K562 (cell line): ENCODE data around the gene FAM117A. TPM values are rescaled to one million over a fixed set of nuclear protein-coding genes. Genes with fewer than 3 reads are reported as not detected.
A peak's percentile ranks its signal among the peaks of the same experiment; 100 is the strongest.

Experiments
- CCAR2 ChIP-seq: fragments of 200-400 bp; formaldehyde crosslinking; IDR thresholded peaks from 2 replicates; pipeline ENCODE4 v1.6.1; 2017; ENCODE audit warnings: mild to moderate bottlenecking, low read depth, low read length
- GABPB1 ChIP-seq: sonication (generic); formaldehyde crosslinking; IDR thresholded peaks from 2 replicates; pipeline ENCODE4 v1.8.0; 2022; ENCODE audit warnings: mild to moderate bottlenecking, missing genetic modification reagents
- GATAD2A ChIP-seq: fragments of 450-650 bp; IDR thresholded peaks from 2 replicates; pipeline ENCODE4 v1.6.1; 2017
- GATAD2B ChIP-seq: fragments of 450-650 bp; IDR thresholded peaks from 2 replicates; pipeline ENCODE4 v1.6.1; 2017; ENCODE audit warnings: mild to moderate bottlenecking, borderline replicate concordance
- HMG20A ChIP-seq: fragments of 450-650 bp; formaldehyde crosslinking; conservative IDR thresholded peaks from 2 replicates; pipeline ENCODE4 v1.4.0; 2020; ENCODE audit warnings: mild to moderate bottlenecking, mixed read lengths
- MCM5 ChIP-seq: fragments of 450-650 bp; IDR thresholded peaks from 2 replicates; pipeline ENCODE4 v1.6.1; 2016; ENCODE audit warnings: low read depth
- NR1H2 ChIP-seq: sonication (generic); formaldehyde crosslinking; IDR thresholded peaks from 2 replicates; pipeline ENCODE4 v1.4.0; 2020; ENCODE audit warnings: mild to moderate bottlenecking, missing genetic modification reagents
- PCBP2 ChIP-seq: fragments of 200-400 bp; formaldehyde crosslinking; IDR thresholded peaks from 2 replicates; pipeline ENCODE4 v1.6.1; 2018; ENCODE audit warnings: low read length, low read depth, mild to moderate bottlenecking, moderate library complexity; ENCODE audit not compliant: poor library complexity, severe bottlenecking
- POU5F1 ChIP-seq: fragments of 150-350 bp; IDR thresholded peaks from 2 replicates; pipeline ENCODE4 v1.6.1; 2014; ENCODE audit warnings: borderline replicate concordance, low read length, low read depth, mild to moderate bottlenecking; ENCODE audit not compliant: partially characterized antibody
- SETDB1 ChIP-seq: IDR thresholded peaks from one replicate; pipeline ENCODE4 v1.6.1; 2012; ENCODE audit warnings: low read length, control low read depth, inconsistent platforms
- SOX6 ChIP-seq: fragments of 450-650 bp; IDR thresholded peaks from 2 replicates; pipeline ENCODE4 v1.6.1; 2014; ENCODE audit warnings: mild to moderate bottlenecking
- ZBTB8A ChIP-seq: fragments of 450-650 bp; IDR thresholded peaks from 2 replicates; pipeline ENCODE4 v1.6.1; 2018; ENCODE audit warnings: mild to moderate bottlenecking, moderate library complexity; ENCODE audit not compliant: partially characterized antibody
- ZNF140 ChIP-seq: fragments of 250-450 bp; sonication (Bioruptor Pico); IDR thresholded peaks from 2 replicates; pipeline ENCODE4 v1.8.0; 2021; ENCODE audit warnings: moderate library complexity, mild to moderate bottlenecking, inconsistent platforms
- ZNF197 ChIP-seq: fragments of 200-800 bp; sonication (Bioruptor generic); IDR thresholded peaks from 2 replicates; pipeline ENCODE4 v1.6.1; 2016; ENCODE audit warnings: low read depth, missing genetic modification characterization, missing compliant biosample characterization
- ZNF507 ChIP-seq: conservative IDR thresholded peaks from 2 replicates; pipeline ENCODE4 v1.6.1; 2017; ENCODE audit warnings: missing genetic modification characterization, missing compliant biosample characterization
- ZNF695 ChIP-seq: fragments of 450-650 bp; formaldehyde crosslinking; IDR thresholded peaks from 2 replicates; pipeline ENCODE4 v1.4.0; 2020; ENCODE audit warnings: mild to moderate bottlenecking, moderate library complexity
- polyA plus RNA-seq, 8 experiments: library from polyadenylated mRNA; depleted of rRNA in 4 of 8; stranded (reverse) in 5 of 8; unstranded in 3 of 8; fragments of >200 nt; fragmentation: Nextera tagmentation in 2 of 8; fragmentation: Illumina TruSeq in 1 of 8; extraction: Ambion mirVana in 2 of 8; extraction: Trizol in 1 of 8; gene quantifications; 2 replicates each; pipeline versions ENCODE4 v1.2.1 to v1.2.3, GENCODE V29; 2011 to 2014; ENCODE audit warnings: inconsistent platforms in 1 of 8, missing spikeins in 1 of 8
- total RNA-seq, 7 experiments: library from RNA; depleted of rRNA in 6 of 7; stranded (reverse); fragments of >200 nt in 6 of 7; fragmentation: Illumina TruSeq in 2 of 7; extraction: Trizol in 2 of 7; gene quantifications; 2 replicates each; pipeline versions ENCODE4 v1.2.1 to v1.2.3, GENCODE V29; 2011 to 2021; ENCODE audit warnings: low replicate concordance in 1 of 7
- TF ChIP-seq, protein P1 (sequence below): sonication (generic); formaldehyde crosslinking; IDR thresholded peaks from 2 replicates; pipeline ENCODE4 v1.8.0; 2022; ENCODE audit warnings: missing genetic modification reagents, mild to moderate bottlenecking, moderate library complexity, borderline replicate concordance
- TF ChIP-seq, protein P2 (sequence below), 2 experiments: fragments of 450-650 bp; formaldehyde crosslinking in 1 of 2; IDR thresholded peaks; 2 replicates each; pipeline versions ENCODE4 v1.4.0 to v1.6.1; 2014 to 2020; ENCODE audit warnings: mild to moderate bottlenecking in 2 of 2, borderline replicate concordance in 1 of 2, low read depth in 1 of 2
- TF ChIP-seq, protein P3 (sequence below), 2 experiments: fragments of 250-450 bp in 1 of 2; fragments of 450-650 bp in 1 of 2; sonication (Bioruptor Pico) in 1 of 2; IDR thresholded peaks; 2 replicates each; pipeline versions ENCODE4 v1.6.1 to v1.8.0; 2016 to 2021; ENCODE audit warnings: mild to moderate bottlenecking in 2 of 2, moderate library complexity in 2 of 2, missing compliant biosample characterization in 1 of 2, missing genetic modification characterization in 1 of 2

Gene FAM117A
- total and polyA plus RNA-seq, 9 of the 15 experiments (the other 6 are each of a cell fraction or from before 2014, with no cell fraction given) = 3.1 to 79.7 (median 36.6) TPM

DNA sequence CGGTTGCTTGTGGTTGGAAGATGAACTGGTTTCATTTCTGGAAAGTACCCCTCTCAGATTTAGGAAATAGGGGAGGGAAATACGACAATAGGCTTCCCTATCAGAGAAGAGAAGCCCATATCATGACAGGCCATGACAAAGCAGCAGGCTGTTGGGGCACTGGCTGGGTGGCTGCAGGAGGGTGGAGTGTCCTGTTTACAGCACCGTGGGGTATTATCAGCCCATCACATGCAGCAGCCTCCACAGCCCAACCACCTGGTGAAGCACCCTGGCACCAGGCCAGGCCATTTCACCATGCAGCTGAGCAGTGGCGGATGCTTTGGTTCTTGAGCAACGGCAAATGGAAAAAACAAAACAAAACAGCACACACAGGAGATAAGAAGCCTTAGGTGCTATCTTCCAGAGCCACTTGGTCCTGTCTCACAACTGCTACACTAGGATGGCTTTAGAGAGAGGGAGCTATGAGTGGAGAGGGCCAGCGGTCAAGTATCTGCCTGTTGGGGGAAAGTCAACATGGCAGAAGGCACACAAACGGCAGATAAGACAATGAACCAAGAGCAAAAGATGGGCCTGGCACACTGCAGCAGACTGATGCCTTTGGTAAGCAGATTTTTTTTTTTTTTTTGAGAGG is 24.2 kb downstream of the FAM117A start (continued):
- TF ChIP-seq PCBP2 (no peak), NR1H2 (no peak), ZBTB8A (no peak), HMG20A (CRISPR knock-in tag) (no peak), SOX6 (peak; percentile 100), GABPB1 (CRISPR knock-in tag) (peak; percentile 85), ZNF140 (CRISPR knock-in tag) (no peak), SETDB1 (no peak), ZNF507 (tag) (no peak), ZNF695 (CRISPR knock-in tag) (no peak), CCAR2 (peak; percentile 90; the same call in 1 of the 2 replicates), ZNF197 (CRISPR knock-in tag) (peak; percentile 98), POU5F1 (no peak), GATAD2A (peak; percentile 72), GATAD2B (peak; percentile 85), MCM5 (no peak)
- TF ChIP-seq, protein P1, sequence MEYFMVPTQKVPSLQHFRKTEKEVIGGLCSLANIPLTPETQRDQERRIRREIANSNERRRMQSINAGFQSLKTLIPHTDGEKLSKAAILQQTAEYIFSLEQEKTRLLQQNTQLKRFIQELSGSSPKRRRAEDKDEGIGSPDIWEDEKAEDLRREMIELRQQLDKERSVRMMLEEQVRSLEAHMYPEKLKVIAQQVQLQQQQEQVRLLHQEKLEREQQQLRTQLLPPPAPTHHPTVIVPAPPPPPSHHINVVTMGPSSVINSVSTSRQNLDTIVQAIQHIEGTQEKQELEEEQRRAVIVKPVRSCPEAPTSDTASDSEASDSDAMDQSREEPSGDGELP (CRISPR knock-in tag) = peak; percentile 100
- TF ChIP-seq, protein P2, sequence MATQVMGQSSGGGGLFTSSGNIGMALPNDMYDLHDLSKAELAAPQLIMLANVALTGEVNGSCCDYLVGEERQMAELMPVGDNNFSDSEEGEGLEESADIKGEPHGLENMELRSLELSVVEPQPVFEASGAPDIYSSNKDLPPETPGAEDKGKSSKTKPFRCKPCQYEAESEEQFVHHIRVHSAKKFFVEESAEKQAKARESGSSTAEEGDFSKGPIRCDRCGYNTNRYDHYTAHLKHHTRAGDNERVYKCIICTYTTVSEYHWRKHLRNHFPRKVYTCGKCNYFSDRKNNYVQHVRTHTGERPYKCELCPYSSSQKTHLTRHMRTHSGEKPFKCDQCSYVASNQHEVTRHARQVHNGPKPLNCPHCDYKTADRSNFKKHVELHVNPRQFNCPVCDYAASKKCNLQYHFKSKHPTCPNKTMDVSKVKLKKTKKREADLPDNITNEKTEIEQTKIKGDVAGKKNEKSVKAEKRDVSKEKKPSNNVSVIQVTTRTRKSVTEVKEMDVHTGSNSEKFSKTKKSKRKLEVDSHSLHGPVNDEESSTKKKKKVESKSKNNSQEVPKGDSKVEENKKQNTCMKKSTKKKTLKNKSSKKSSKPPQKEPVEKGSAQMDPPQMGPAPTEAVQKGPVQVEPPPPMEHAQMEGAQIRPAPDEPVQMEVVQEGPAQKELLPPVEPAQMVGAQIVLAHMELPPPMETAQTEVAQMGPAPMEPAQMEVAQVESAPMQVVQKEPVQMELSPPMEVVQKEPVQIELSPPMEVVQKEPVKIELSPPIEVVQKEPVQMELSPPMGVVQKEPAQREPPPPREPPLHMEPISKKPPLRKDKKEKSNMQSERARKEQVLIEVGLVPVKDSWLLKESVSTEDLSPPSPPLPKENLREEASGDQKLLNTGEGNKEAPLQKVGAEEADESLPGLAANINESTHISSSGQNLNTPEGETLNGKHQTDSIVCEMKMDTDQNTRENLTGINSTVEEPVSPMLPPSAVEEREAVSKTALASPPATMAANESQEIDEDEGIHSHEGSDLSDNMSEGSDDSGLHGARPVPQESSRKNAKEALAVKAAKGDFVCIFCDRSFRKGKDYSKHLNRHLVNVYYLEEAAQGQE (IDR thresholded peaks at IDR 0.05; ENCODE audit: borderline replicate concordance) = peak; percentile 60; the same call in 1 of the 2 replicates
- TF ChIP-seq, protein P2 (CRISPR knock-in tag; IDR thresholded peaks at IDR 0.05; ENCODE audit: low read depth) = no peak
- TF ChIP-seq, protein P3, sequence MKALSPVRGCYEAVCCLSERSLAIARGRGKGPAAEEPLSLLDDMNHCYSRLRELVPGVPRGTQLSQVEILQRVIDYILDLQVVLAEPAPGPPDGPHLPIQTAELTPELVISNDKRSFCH (CRISPR knock-in tag; IDR thresholded peaks at IDR 0.05) = no peak
- TF ChIP-seq, protein P3 (tag; IDR thresholded peaks at IDR 0.05) = peak; percentile 99
